ENCODE measurements around the gene CDHR5.

CDHR5 gene

GRCh38 chr11:637593-638521 is 13.1 kb upstream of the CDHR5 start:
- peak overlapping the region; percentile 99 for H3K27ac ChIP-seq (replicated peaks; ENCODE audit: low read length)
- H2BK5ac ChIP-seq (ENCODE audit: low read length): peak overlapping the region; percentile 31
- H3K36me3 ChIP-seq (replicated peaks in 1 of 2; ENCODE audit: control insufficient read depth in 2 of 2, insufficient read depth in 2 of 2, low read length in 2 of 2): peaks cover 0 to 19% of the 10 kb centered on the region in 2 donors
- H3K27me3 ChIP-seq (ENCODE audit: control insufficient read depth in 3 of 3, insufficient read depth in 3 of 3, low read depth in 1 of 3, low read length in 3 of 3): peaks cover 0 to 23% (median 7%) of the 10 kb centered on the region in 3 experiments
- peak overlapping the region; percentile 92 for H3K18ac ChIP-seq (ENCODE audit: low read length)
- H3K9ac ChIP-seq (ENCODE audit: low read depth, low read length, poor library complexity): peak overlapping the region; percentile 96
- peaks cover 21 to 23% of the 10 kb centered on the region in 2 donors for H3K4me1 ChIP-seq (ENCODE audit: control insufficient read depth in 2 of 2, insufficient read depth in 1 of 2, low read depth in 1 of 2, low read length in 2 of 2)
- peak overlapping the region; percentile 86 for H3K23ac ChIP-seq (ENCODE audit: low read depth, low read length, poor library complexity)
- no peak overlapping the region for H3K4ac ChIP-seq (ENCODE audit: low read length)
- peak overlapping the region; percentile 98 for H2BK12ac ChIP-seq (ENCODE audit: low read length)
- no CpG with 5 or more reads among the region's 55 CpGs for WGBS, 2 donors (ENCODE audit: extremely low coverage in 2 of 2, insufficient read length in 2 of 2, insufficient replicate concordance in 1 of 2)
- peak overlapping the region; percentile 98 for H3K4me2 ChIP-seq (ENCODE audit: insufficient read depth, low read length, poor library complexity, severe bottlenecking)
- H2BK15ac ChIP-seq (ENCODE audit: low read length): peak overlapping the region; percentile 82
- H4K91ac ChIP-seq (ENCODE audit: low read depth, low read length, poor library complexity): no peak overlapping the region
- DNase-seq (ENCODE audit: low spot score): peak; percentile 48
- H2AFZ ChIP-seq (ENCODE audit: low read length): no peak overlapping the region
- H3K4me3 ChIP-seq (ENCODE audit: low read length in 2 of 2): peak overlapping the region in 1 of 2 donors; percentile 91
- peak overlapping the region; percentile 13 for H2AK5ac ChIP-seq (ENCODE audit: low read depth, low read length)
- peaks cover 8% of the 10 kb centered on the region for H3K79me1 ChIP-seq (ENCODE audit: low read depth, low read length)
- peak overlapping the region; percentile 81 for H2BK120ac ChIP-seq (ENCODE audit: low read depth, low read length)
- peaks cover 0 to 3% of the 10 kb centered on the region in 2 donors for H3K9me3 ChIP-seq (replicated peaks in 1 of 2; ENCODE audit: control insufficient read depth in 2 of 2, insufficient read depth in 1 of 2, low read depth in 1 of 2, low read length in 2 of 2)
- H4K8ac ChIP-seq (ENCODE audit: low read depth, low read length): no peak overlapping the region
- peak overlapping the region; percentile 25 for H3K14ac ChIP-seq (ENCODE audit: low read length)

GRCh38 chr11:637333-637592 is 12.5 kb upstream of the CDHR5 start:
- Histone ChIP-seq H3K4me1 (ENCODE audit: control insufficient read depth in 2 of 2, insufficient read depth in 1 of 2, low read depth in 1 of 2, low read length in 2 of 2) (peaks cover 21 to 23% of the 10 kb centered on the region in 2 donors), H3K18ac (ENCODE audit: low read length) (peak overlapping the region; percentile 92), H2BK5ac (ENCODE audit: low read length) (peak overlapping the region; percentile 31), H3K9me3 (replicated peaks in 1 of 2; ENCODE audit: control insufficient read depth in 2 of 2, insufficient read depth in 1 of 2, low read depth in 1 of 2, low read length in 2 of 2) (no peaks in the 10 kb centered on the region), H3K4me2 (ENCODE audit: insufficient read depth, low read length, poor library complexity, severe bottlenecking) (peak overlapping the region; percentile 98), H4K91ac (ENCODE audit: low read depth, low read length, poor library complexity) (no peak overlapping the region), H2BK12ac (ENCODE audit: low read length) (peak overlapping the region; percentile 98), H2BK120ac (ENCODE audit: low read depth, low read length) (peak overlapping the region; percentile 81), H2BK15ac (ENCODE audit: low read length) (peak overlapping the region; percentile 82), H2AFZ (ENCODE audit: low read length) (no peak overlapping the region), H3K9ac (ENCODE audit: low read depth, low read length, poor library complexity) (peak overlapping the region; percentile 96), H3K4me3 (ENCODE audit: low read length in 2 of 2) (peak overlapping the region in 1 of 2 donors; percentile 91), H3K79me1 (ENCODE audit: low read depth, low read length) (peaks cover 5% of the 10 kb centered on the region), H3K4ac (ENCODE audit: low read length) (no peak overlapping the region), H2AK5ac (ENCODE audit: low read depth, low read length) (peak overlapping the region; percentile 13), H3K14ac (ENCODE audit: low read length) (peak overlapping the region; percentile 25), H3K23ac (ENCODE audit: low read depth, low read length, poor library complexity) (peak overlapping the region; percentile 86), H3K27me3 (ENCODE audit: control insufficient read depth in 3 of 3, insufficient read depth in 3 of 3, low read depth in 1 of 3, low read length in 3 of 3) (peaks cover 0 to 23% (median 5%) of the 10 kb centered on the region in 3 experiments), H3K27ac (replicated peaks; ENCODE audit: low read length) (no peak overlapping the region), H3K36me3 (replicated peaks in 1 of 2; ENCODE audit: control insufficient read depth in 2 of 2, insufficient read depth in 2 of 2, low read length in 2 of 2) (peaks cover 0 to 14% of the 10 kb centered on the region in 2 donors), H4K8ac (ENCODE audit: low read depth, low read length) (no peak overlapping the region)
- WGBS, 2 donors (ENCODE audit: extremely low coverage in 2 of 2, insufficient read length in 2 of 2, insufficient replicate concordance in 1 of 2): no CpG with 5 or more reads among the region's 34 CpGs
- no peak for DNase-seq (ENCODE audit: low spot score)

GRCh38 chr11:636511-637332 is 12.0 kb upstream of the CDHR5 start, which contains the start of gene DRD4:
DRD4 (plus strand) TSS chr11:637269; CDS start chr11:637305, 36 bp downstream.
- H3K4me3 ChIP-seq (ENCODE audit: low read length in 2 of 2): peak within 1 kb of the TSS in 1 of 2 donors; percentile 91

More at GRCh38 chr11:636511-637332, 12.0 kb upstream of the CDHR5 start, which contains the start of gene DRD4:
- Histone ChIP-seq H2BK12ac (ENCODE audit: low read length) (peak within 1 kb of the TSS; percentile 98), H3K27ac (replicated peaks; ENCODE audit: low read length) (peak within 1 kb of the TSS; percentile 99), H2AK5ac (ENCODE audit: low read depth, low read length) (peak within 1 kb of the TSS; percentile 94), H2BK15ac (ENCODE audit: low read length) (peak within 1 kb of the TSS; percentile 99), H3K4me2 (ENCODE audit: insufficient read depth, low read length, poor library complexity, severe bottlenecking) (peak within 1 kb of the TSS; percentile 98), H3K9ac (ENCODE audit: low read depth, low read length, poor library complexity) (peak within 1 kb of the TSS; percentile 96), H3K23ac (ENCODE audit: low read depth, low read length, poor library complexity) (peak within 1 kb of the TSS; percentile 97), H2BK120ac (ENCODE audit: low read depth, low read length) (peak within 1 kb of the TSS; percentile 81), H3K14ac (ENCODE audit: low read length) (peak within 1 kb of the TSS; percentile 47), H3K27me3 (ENCODE audit: control insufficient read depth in 3 of 3, insufficient read depth in 3 of 3, low read depth in 1 of 3, low read length in 3 of 3) (peaks cover 0 to 23% (median 5%) of the 10 kb centered on the region in 3 experiments), H3K36me3 (replicated peaks in 1 of 2; ENCODE audit: control insufficient read depth in 2 of 2, insufficient read depth in 2 of 2, low read length in 2 of 2) (peaks cover 0 to 8% of the 10 kb centered on the region in 2 donors), H3K18ac (ENCODE audit: low read length) (peak within 1 kb of the TSS; percentile 92), H3K9me3 (replicated peaks in 1 of 2; ENCODE audit: control insufficient read depth in 2 of 2, insufficient read depth in 1 of 2, low read depth in 1 of 2, low read length in 2 of 2) (no peaks in the 10 kb centered on the region), H2BK5ac (ENCODE audit: low read length) (peak within 1 kb of the TSS; percentile 57), H3K4ac (ENCODE audit: low read length) (peak within 1 kb of the TSS; percentile 37), H3K79me1 (ENCODE audit: low read depth, low read length) (peaks cover 5% of the 10 kb centered on the region), H2AFZ (ENCODE audit: low read length) (no peak within 1 kb of the TSS), H3K4me1 (ENCODE audit: control insufficient read depth in 2 of 2, insufficient read depth in 1 of 2, low read depth in 1 of 2, low read length in 2 of 2) (peaks cover 21 to 23% of the 10 kb centered on the region in 2 donors), H4K91ac (ENCODE audit: low read depth, low read length, poor library complexity) (no peak within 1 kb of the TSS), H4K8ac (ENCODE audit: low read depth, low read length) (peak within 1 kb of the TSS; percentile 99)
- peak; percentile 50 for DNase-seq (ENCODE audit: low spot score)
- no CpG with 5 or more reads among the region's 100 CpGs for WGBS, 2 donors (ENCODE audit: extremely low coverage in 2 of 2, insufficient read length in 2 of 2, insufficient replicate concordance in 1 of 2)

All from neuronal stem cell (in vitro differentiated cells).